Prostate gland (tissue), 2 donors: ENCODE data around the gene CNKSR3. TPM values are rescaled to one million over a fixed set of nuclear protein-coding genes. Genes with fewer than 3 reads are reported as not detected.

Source experiments
- DNase-seq: peaks from one replicate; pipeline ENCODE4 v3.0.0-alpha.2; 2019; ENCODE audit warnings: low spot score
- H3K27ac ChIP-seq, 2 donors: fragments of 200-600 bp; sonication (generic); 2 replicates each; pipeline ENCODE4 v1.5.1; 2017 to 2019
- H3K27me3 ChIP-seq: fragments of 200-600 bp; sonication (generic); replicated peaks from 2 replicates; pipeline ENCODE4 v1.5.1; 2019; ENCODE audit not compliant: insufficient read depth
- H3K36me3 ChIP-seq, 2 donors: fragments of 200-600 bp; sonication (generic); 1 replicate in 1 of 2; 2 replicates in 1 of 2; pipeline versions ENCODE4 v1.5.1 to v1.8.1; 2017 to 2019
- H3K4me1 ChIP-seq: fragments of 200-600 bp; sonication (generic); replicated peaks from 2 replicates; pipeline ENCODE4 v1.5.1; 2019
- H3K4me3 ChIP-seq, 2 donors: fragments of 200-600 bp; sonication (generic); 2 replicates each; pipeline ENCODE4 v1.5.1; 2017 to 2019
- H3K9me3 ChIP-seq: fragments of 200-600 bp; sonication (generic); 2 replicates; pipeline ENCODE4 v1.5.1; 2017
- CTCF ChIP-seq, 4 experiments: fragments of 200-600 bp in 2 of 4; fragments of 450-650 bp in 2 of 4; sonication (generic) in 2 of 4; IDR thresholded peaks; 1 replicate in 3 of 4; 2 replicates in 1 of 4; pipeline ENCODE4 v1.5.1; 2016 to 2019; ENCODE audit warnings: antibody characterized with exemption in 4 of 4, mild to moderate bottlenecking in 2 of 4, moderate library complexity in 2 of 4
- POLR2A ChIP-seq: fragments of 450-650 bp; IDR thresholded peaks from one replicate; pipeline ENCODE4 v1.6.1; 2016; ENCODE audit warnings: antibody characterized with exemption, mild to moderate bottlenecking
- POLR2AphosphoS5 ChIP-seq: sonication (generic); formaldehyde crosslinking; IDR thresholded peaks from one replicate; pipeline ENCODE4 v1.6.1; 2017; ENCODE audit warnings: antibody characterized with exemption
- WGBS: methylation state at CpG from one replicate; pipeline ENCODE4 v1.1.5; 2018; 5-methylcytosine and 5-hydroxymethylcytosine counted together
- intact Hi-C: fragments of 100-400 bp; cut with DNase I; formaldehyde crosslinking; loops from one replicate; pipeline ENCODE4 v1.14.2; 2022
- total RNA-seq, 2 donors: library from RNA; depleted of rRNA; stranded (reverse); fragments of >200 nt; gene quantifications; one replicate each; pipeline ENCODE4 v1.1.0, GENCODE V29; 2016

Gene CNKSR3
- total RNA-seq, 2 donors from 2014 or later, result 8.7 to 23.5 TPM

DNA sequence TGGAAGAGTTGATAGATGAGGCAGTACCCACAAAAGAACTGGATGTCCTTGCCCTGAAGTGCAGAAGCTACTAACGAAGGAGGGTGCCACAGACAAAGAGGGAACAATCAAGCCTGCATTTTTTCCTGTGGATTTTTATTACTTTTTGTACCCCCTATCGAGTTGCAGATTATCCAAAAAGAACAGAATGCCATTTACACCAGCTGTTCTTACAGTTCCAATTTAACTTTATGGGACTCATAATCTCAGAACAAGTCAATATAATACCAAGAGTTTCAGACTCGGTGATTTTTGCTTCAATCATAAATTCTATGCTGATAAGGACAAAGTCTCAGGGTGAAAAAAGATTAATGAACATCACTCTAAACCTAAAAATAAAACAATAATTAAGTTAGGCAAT is 4.0 kb upstream of the CNKSR3 start:
- Histone ChIP-seq H3K27ac (no peak overlapping the region), H3K4me1 (no peaks in the 10 kb centered on the region), H3K4me3 (no peak overlapping the region), H3K27me3 (no peaks in the 10 kb centered on the region), H3K9me3 (no peaks in the 10 kb centered on the region), H3K36me3 (no peaks in the 10 kb centered on the region)
- intact Hi-C loops, result no loop called here
- DNase-seq, result no peak
- TF ChIP-seq POLR2A (no peak), CTCF (IDR thresholded peaks at IDR 0.05) (no peak), POLR2AphosphoS5 (no peak)
- WGBS, result 39% methylated on average over 3 of the region's 3 CpGs

GRCh38 chr6:154513601-154514320 is 3.3 kb upstream of the CNKSR3 start:
- no peaks in the 10 kb centered on the region for H3K4me1 ChIP-seq
- 60% methylated on average over 5 of the region's 5 CpGs for WGBS
- no peak overlapping the region for H3K4me3 ChIP-seq
- TF ChIP-seq POLR2AphosphoS5, result no peak
- TF ChIP-seq CTCF (IDR thresholded peaks at IDR 0.05), result no peak
- TF ChIP-seq POLR2A, result no peak
- no peak for DNase-seq
- intact Hi-C loops, result no loop called here
- H3K27ac ChIP-seq, result no peak overlapping the region
- H3K27me3 ChIP-seq, result no peaks in the 10 kb centered on the region
- no peaks in the 10 kb centered on the region for H3K9me3 ChIP-seq
- no peaks in the 10 kb centered on the region for H3K36me3 ChIP-seq

- TF ChIP-seq CTCF (IDR thresholded peaks at IDR 0.05) (no peak), POLR2A (no peak), POLR2AphosphoS5 (no peak)
- no peak overlapping the region for H3K4me3 ChIP-seq
- H3K9me3 ChIP-seq, result no peaks in the 10 kb centered on the region
- no peaks in the 10 kb centered on the region for H3K27me3 ChIP-seq
- H3K4me1 ChIP-seq, result no peaks in the 10 kb centered on the region
- H3K36me3 ChIP-seq, result no peaks in the 10 kb centered on the region
- peak overlapping the region; percentile 89 to 92 for H3K27ac ChIP-seq
- no peak for DNase-seq
- WGBS, result 80% methylated on average over 1 of the region's 1 CpG
- intact Hi-C loops, result no loop called here
Observed at GRCh38 chr6:154512201-154512600, 1.7 kb upstream of the CNKSR3 start.

DNA sequence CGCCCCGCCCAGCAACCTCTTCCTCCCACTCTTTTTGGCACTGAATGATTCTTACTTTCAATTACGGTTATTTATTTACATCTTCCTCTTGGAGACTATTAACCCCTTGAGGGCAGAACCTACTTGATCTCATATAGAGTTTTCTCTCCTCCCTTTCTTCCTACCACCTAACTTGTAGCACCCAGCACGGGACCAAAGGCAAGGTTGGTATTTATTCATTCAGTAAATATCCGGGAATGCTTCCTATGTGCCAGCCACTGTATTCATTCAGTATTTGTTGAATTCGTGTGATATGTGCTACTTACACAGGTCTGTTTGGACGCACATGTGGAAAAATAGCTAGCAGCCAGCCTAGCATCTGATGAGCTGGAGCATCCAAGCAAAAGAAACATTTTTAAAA is 1.3 kb upstream of the CNKSR3 start:
- Histone ChIP-seq H3K9me3 (no peaks in the 10 kb centered on the region), H3K27ac (peak overlapping the region; percentile 89 to 92), H3K36me3 (no peaks in the 10 kb centered on the region), H3K27me3 (no peaks in the 10 kb centered on the region), H3K4me3 (no peak overlapping the region), H3K4me1 (no peaks in the 10 kb centered on the region)
- 14% methylated on average over 7 of the region's 7 CpGs for WGBS
- intact Hi-C loops, result no loop called here
- no peak for DNase-seq
- no peak for TF ChIP-seq POLR2A
- no peak for TF ChIP-seq CTCF (IDR thresholded peaks at IDR 0.05)
- no peak for TF ChIP-seq POLR2AphosphoS5
